Liver (tissue), 9 donors: ENCODE measurements around the gene TRAPPC3. TPM values are rescaled to one million over a fixed set of nuclear protein-coding genes. Genes with fewer than 3 reads are reported as not detected.

Experiments used
- DNase-seq: peaks from one replicate; pipeline ENCODE4 v3.0.0-alpha.2; 2017; ENCODE audit warnings: low spot score
- H3K27ac ChIP-seq, 2 donors: one replicate each; pipeline ENCODE4 v1.7.0; 2013; ENCODE audit warnings: inconsistent platforms in 2 of 2, low read length in 2 of 2, control low read depth in 1 of 2, low read depth in 1 of 2, mild to moderate bottlenecking in 1 of 2
- H3K27me3 ChIP-seq, 4 donors: one replicate each; pipeline versions ENCODE4 v1.6.1 to v1.7.0; 2013; ENCODE audit warnings: low read length in 3 of 4, inconsistent platforms in 1 of 4, mild to moderate bottlenecking in 1 of 4, moderate library complexity in 1 of 4; ENCODE audit not compliant: control insufficient read depth in 4 of 4, insufficient read depth in 4 of 4
- H3K36me3 ChIP-seq, 4 donors: one replicate each; pipeline versions ENCODE4 v1.6.1 to v1.7.0; 2013; ENCODE audit warnings: low read length in 3 of 4, mild to moderate bottlenecking in 3 of 4, low read depth in 1 of 4, moderate library complexity in 1 of 4; ENCODE audit not compliant: control insufficient read depth in 4 of 4, insufficient read depth in 3 of 4
- H3K4me1 ChIP-seq, 4 donors: one replicate each; pipeline versions ENCODE4 v1.6.1 to v1.7.0; 2013; ENCODE audit warnings: low read length in 3 of 4, mild to moderate bottlenecking in 3 of 4, moderate library complexity in 1 of 4; ENCODE audit not compliant: control insufficient read depth in 4 of 4, insufficient read depth in 4 of 4
- H3K4me3 ChIP-seq, 3 donors: one replicate each; pipeline versions ENCODE4 v1.6.1 to v1.7.0; 2013; ENCODE audit warnings: low read length in 3 of 3, control low read depth in 1 of 3, low read depth in 1 of 3, mild to moderate bottlenecking in 1 of 3
- H3K9ac ChIP-seq, 2 donors: one replicate each; pipeline ENCODE4 v1.7.0; 2013; ENCODE audit warnings: low read length in 2 of 2, mild to moderate bottlenecking in 2 of 2, moderate library complexity in 2 of 2, control low read depth in 1 of 2, low read depth in 1 of 2
- H3K9me3 ChIP-seq, 4 donors: one replicate each; pipeline versions ENCODE4 v1.6.1 to v1.7.0; 2013; ENCODE audit warnings: low read length in 3 of 4; ENCODE audit not compliant: control insufficient read depth in 4 of 4
- EGR1 ChIP-seq, 2 donors: IDR thresholded peaks; 2 replicates each; pipeline ENCODE4 v1.6.1; 2016 to 2018; ENCODE audit warnings: antibody characterized with exemption in 2 of 2, low read depth in 2 of 2
- GABPA ChIP-seq, 2 donors: IDR thresholded peaks in 1 of 2; conservative IDR thresholded peaks in 1 of 2; 2 replicates each; pipeline ENCODE4 v1.6.1; 2016; ENCODE audit warnings: antibody characterized with exemption in 2 of 2, mild to moderate bottlenecking in 1 of 2, moderate library complexity in 1 of 2
- HNF4A ChIP-seq, 2 donors: conservative IDR thresholded peaks; 2 replicates each; pipeline ENCODE4 v1.6.1; 2016; ENCODE audit warnings: antibody characterized with exemption in 2 of 2, mild to moderate bottlenecking in 2 of 2
- JUND ChIP-seq, 2 donors: IDR thresholded peaks; 2 replicates each; pipeline ENCODE4 v1.6.1; 2016; ENCODE audit warnings: antibody characterized with exemption in 2 of 2
- NR2F2 ChIP-seq: IDR thresholded peaks from 2 replicates; pipeline ENCODE4 v1.6.1; 2016; ENCODE audit warnings: antibody characterized with exemption
- RAD21 ChIP-seq, 2 donors: IDR thresholded peaks; 2 replicates each; pipeline ENCODE4 v1.6.1; 2016; ENCODE audit warnings: antibody characterized with exemption in 2 of 2, mild to moderate bottlenecking in 2 of 2
- RXRA ChIP-seq, 2 donors: IDR thresholded peaks; 2 replicates each; pipeline ENCODE4 v1.6.1; 2017 to 2018; ENCODE audit warnings: antibody characterized with exemption in 2 of 2, mild to moderate bottlenecking in 1 of 2
- SP1 ChIP-seq: IDR thresholded peaks from 2 replicates; pipeline ENCODE4 v1.6.1; 2018; ENCODE audit warnings: antibody characterized with exemption, mild to moderate bottlenecking
- TAF1 ChIP-seq: conservative IDR thresholded peaks from 2 replicates; pipeline ENCODE4 v1.6.1; 2016; ENCODE audit warnings: antibody characterized with exemption, mild to moderate bottlenecking
- YY1 ChIP-seq: IDR thresholded peaks from 2 replicates; pipeline ENCODE4 v1.6.1; 2016; ENCODE audit warnings: antibody characterized with exemption, mild to moderate bottlenecking
- WGBS: extraction: QIAGEN DNeasy Blood & Tissue Kit; methylation state at CpG from one replicate; pipeline ENCODE4 v1.1.7; 2013; 5-methylcytosine and 5-hydroxymethylcytosine counted together
- polyA plus RNA-seq, 2 donors: library from polyadenylated mRNA; stranded (reverse) in 1 of 2; unstranded in 1 of 2; fragments of 200-250 nt in 1 of 2; fragments of >200 nt in 1 of 2; fragmentation: Nextera tagmentation in 1 of 2; extraction: Ambion mirVana in 1 of 2; gene quantifications; one replicate each; pipeline versions ENCODE4 v1.2.1 to v1.2.3, GENCODE V29; 2013 to 2015
- total RNA-seq, 2 donors: library from RNA; depleted of rRNA; stranded (reverse); fragments of >200 nt; gene quantifications; one replicate each; pipeline ENCODE4 v1.2.3, GENCODE V29; 2014
- TF ChIP-seq, protein P1 (sequence below): fragments of 150-350 bp; IDR thresholded peaks from 2 replicates; pipeline ENCODE4 v1.5.1; 2017; ENCODE audit warnings: improper control_type of control experiment, low read depth, low read length; ENCODE audit not compliant: missing input control
- TF ChIP-seq, protein P2 (sequence below): IDR thresholded peaks from 2 replicates; pipeline ENCODE4 v1.6.1; 2016; ENCODE audit warnings: antibody characterized with exemption, mild to moderate bottlenecking
- TF ChIP-seq, protein P3 (sequence below): IDR thresholded peaks from 2 replicates; pipeline ENCODE4 v1.6.1; 2016; ENCODE audit warnings: antibody characterized with exemption
- TF ChIP-seq, protein P4 (sequence below): IDR thresholded peaks from 2 replicates; pipeline ENCODE4 v1.6.1; 2016; ENCODE audit warnings: antibody characterized with exemption
- TF ChIP-seq, protein P5 (sequence below): IDR thresholded peaks from 2 replicates; pipeline ENCODE4 v1.6.1; 2016; ENCODE audit warnings: antibody characterized with exemption
- donor health status: healthy.
- donor health status: healthy.
- donor health status: healthy.
- donor health status: healthy.
- donor health status: healthy.

TRAPPC3 gene
- total and polyA plus RNA-seq, 4 donors: 24.2 to 56.1 (median 30.4) TPM

DNA sequence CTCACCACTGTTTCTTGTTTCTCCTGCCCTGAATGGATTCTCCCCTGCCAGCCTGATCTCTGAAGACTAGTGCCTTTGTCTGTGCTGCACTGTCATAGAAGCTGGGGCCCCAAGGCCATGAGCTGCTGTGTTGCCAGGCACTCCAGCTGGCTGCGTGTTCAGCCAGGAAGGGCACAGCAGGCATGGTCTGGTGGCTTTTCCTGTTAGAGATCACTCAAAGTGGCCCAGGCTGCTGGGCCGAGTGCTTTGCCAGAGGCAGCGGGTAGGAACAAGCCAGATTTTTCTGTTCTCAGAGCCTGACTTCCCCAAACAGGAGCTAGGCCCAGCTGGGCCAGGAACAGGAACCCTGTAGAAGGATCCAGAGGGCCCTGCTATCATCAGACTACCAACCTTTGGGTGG lies 55.4 kb downstream of the TRAPPC3 start:
- Histone ChIP-seq H3K27me3 (no peaks in the 10 kb centered on the region), H3K4me3 (no peak overlapping the region), H3K9ac (no peak overlapping the region), H3K36me3 (peaks cover 8 to 43% (median 23%) of the 10 kb centered on the region in 4 donors), H3K9me3 (no peaks in the 10 kb centered on the region), H3K4me1 (peaks cover 3 to 11% (median 9%) of the 10 kb centered on the region in 4 donors), H3K27ac (no peak overlapping the region)
- WGBS: 82% methylated on average over 3 of the region's 3 CpGs
- no peak for TF ChIP-seq SP1
- TF ChIP-seq TAF1: no peak
- no peak for TF ChIP-seq EGR1 (IDR thresholded peaks at IDR 0.05; ENCODE audit: low read depth in 2 of 2)
- DNase-seq: no peak

DNA sequence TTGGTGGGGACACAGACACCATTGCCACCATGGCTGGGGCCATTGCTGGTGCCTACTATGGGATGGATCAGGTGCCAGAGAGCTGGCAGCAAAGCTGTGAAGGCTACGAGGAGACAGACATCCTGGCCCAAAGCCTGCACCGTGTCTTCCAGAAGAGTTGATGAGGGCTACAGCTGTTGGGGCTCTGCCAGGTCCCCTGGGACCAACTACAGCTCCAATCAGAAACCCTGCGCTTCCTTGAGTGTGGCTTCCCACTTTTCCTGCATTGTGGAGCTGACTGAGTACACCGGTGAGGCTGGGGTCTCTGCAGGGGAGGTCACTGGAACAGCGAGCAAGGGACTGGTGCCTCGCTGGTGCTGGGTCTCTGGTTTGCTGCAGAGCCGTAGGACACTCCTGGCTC lies 56.1 kb downstream of the TRAPPC3 start:
- Histone ChIP-seq H3K36me3 (peaks cover 8 to 43% (median 23%) of the 10 kb centered on the region in 4 donors), H3K4me1 (peaks cover 5 to 14% (median 10%) of the 10 kb centered on the region in 4 donors), H3K27ac (no peak overlapping the region)

DNA sequence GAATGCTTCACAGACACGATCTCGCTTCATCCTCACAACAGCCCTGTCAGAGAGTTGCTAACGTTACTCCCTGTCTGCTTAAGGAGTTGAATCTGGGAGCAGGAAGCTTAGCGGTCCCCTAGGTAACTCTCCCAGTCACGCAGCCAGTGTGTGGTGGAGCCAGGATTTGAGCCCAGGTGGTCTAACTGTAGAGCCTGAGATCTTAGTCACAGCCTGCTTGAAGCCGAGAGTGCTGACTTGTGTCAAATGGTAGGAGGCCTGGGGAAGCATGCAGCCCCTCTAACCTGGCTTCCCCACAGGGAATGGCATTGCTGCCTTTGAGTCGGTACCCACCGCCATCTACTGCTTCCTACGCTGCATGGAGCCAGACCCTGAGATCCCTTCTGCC lies 56.5 kb downstream of the TRAPPC3 start:
- H3K27ac ChIP-seq: no peak overlapping the region
- 94% methylated on average over 9 of the region's 9 CpGs for WGBS
- no peak overlapping the region for H3K4me3 ChIP-seq
- H3K9ac ChIP-seq: no peak overlapping the region
- peaks cover 6 to 15% (median 11%) of the 10 kb centered on the region in 4 donors for H3K4me1 ChIP-seq
- TF ChIP-seq JUND (IDR thresholded peaks at IDR 0.05) (no peak), TAF1 (no peak), RAD21 (IDR thresholded peaks at IDR 0.05) (no peak), NR2F2 (no peak), GABPA (IDR thresholded peaks at IDR 0.05 in 1 of 2, conservative IDR thresholded peaks at IDR 0.05 in 1 of 2) (no peak)
- TF ChIP-seq, protein P1, sequence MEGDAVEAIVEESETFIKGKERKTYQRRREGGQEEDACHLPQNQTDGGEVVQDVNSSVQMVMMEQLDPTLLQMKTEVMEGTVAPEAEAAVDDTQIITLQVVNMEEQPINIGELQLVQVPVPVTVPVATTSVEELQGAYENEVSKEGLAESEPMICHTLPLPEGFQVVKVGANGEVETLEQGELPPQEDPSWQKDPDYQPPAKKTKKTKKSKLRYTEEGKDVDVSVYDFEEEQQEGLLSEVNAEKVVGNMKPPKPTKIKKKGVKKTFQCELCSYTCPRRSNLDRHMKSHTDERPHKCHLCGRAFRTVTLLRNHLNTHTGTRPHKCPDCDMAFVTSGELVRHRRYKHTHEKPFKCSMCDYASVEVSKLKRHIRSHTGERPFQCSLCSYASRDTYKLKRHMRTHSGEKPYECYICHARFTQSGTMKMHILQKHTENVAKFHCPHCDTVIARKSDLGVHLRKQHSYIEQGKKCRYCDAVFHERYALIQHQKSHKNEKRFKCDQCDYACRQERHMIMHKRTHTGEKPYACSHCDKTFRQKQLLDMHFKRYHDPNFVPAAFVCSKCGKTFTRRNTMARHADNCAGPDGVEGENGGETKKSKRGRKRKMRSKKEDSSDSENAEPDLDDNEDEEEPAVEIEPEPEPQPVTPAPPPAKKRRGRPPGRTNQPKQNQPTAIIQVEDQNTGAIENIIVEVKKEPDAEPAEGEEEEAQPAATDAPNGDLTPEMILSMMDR: no peak
- TF ChIP-seq, protein P2, sequence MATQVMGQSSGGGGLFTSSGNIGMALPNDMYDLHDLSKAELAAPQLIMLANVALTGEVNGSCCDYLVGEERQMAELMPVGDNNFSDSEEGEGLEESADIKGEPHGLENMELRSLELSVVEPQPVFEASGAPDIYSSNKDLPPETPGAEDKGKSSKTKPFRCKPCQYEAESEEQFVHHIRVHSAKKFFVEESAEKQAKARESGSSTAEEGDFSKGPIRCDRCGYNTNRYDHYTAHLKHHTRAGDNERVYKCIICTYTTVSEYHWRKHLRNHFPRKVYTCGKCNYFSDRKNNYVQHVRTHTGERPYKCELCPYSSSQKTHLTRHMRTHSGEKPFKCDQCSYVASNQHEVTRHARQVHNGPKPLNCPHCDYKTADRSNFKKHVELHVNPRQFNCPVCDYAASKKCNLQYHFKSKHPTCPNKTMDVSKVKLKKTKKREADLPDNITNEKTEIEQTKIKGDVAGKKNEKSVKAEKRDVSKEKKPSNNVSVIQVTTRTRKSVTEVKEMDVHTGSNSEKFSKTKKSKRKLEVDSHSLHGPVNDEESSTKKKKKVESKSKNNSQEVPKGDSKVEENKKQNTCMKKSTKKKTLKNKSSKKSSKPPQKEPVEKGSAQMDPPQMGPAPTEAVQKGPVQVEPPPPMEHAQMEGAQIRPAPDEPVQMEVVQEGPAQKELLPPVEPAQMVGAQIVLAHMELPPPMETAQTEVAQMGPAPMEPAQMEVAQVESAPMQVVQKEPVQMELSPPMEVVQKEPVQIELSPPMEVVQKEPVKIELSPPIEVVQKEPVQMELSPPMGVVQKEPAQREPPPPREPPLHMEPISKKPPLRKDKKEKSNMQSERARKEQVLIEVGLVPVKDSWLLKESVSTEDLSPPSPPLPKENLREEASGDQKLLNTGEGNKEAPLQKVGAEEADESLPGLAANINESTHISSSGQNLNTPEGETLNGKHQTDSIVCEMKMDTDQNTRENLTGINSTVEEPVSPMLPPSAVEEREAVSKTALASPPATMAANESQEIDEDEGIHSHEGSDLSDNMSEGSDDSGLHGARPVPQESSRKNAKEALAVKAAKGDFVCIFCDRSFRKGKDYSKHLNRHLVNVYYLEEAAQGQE: no peak
- H3K9me3 ChIP-seq: no peaks in the 10 kb centered on the region
- peaks cover 7 to 43% (median 23%) of the 10 kb centered on the region in 4 donors for H3K36me3 ChIP-seq
- H3K27me3 ChIP-seq: no peaks in the 10 kb centered on the region
- no peak for DNase-seq

More for the DNA sequence above, 56.1 kb downstream of the TRAPPC3 start:
- no peak for TF ChIP-seq YY1
- no peak for TF ChIP-seq RAD21 (IDR thresholded peaks at IDR 0.05)
- TF ChIP-seq, protein P3, sequence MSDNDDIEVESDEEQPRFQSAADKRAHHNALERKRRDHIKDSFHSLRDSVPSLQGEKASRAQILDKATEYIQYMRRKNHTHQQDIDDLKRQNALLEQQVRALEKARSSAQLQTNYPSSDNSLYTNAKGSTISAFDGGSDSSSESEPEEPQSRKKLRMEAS: no peak
- TF ChIP-seq TAF1: no peak
- TF ChIP-seq HNF4A (conservative IDR thresholded peaks at IDR 0.05): no peak
- TF ChIP-seq, protein P4, sequence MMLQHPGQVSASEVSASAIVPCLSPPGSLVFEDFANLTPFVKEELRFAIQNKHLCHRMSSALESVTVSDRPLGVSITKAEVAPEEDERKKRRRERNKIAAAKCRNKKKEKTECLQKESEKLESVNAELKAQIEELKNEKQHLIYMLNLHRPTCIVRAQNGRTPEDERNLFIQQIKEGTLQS: no peak
- no peak for TF ChIP-seq RXRA (IDR thresholded peaks at IDR 0.05)
- TF ChIP-seq, protein P5, sequence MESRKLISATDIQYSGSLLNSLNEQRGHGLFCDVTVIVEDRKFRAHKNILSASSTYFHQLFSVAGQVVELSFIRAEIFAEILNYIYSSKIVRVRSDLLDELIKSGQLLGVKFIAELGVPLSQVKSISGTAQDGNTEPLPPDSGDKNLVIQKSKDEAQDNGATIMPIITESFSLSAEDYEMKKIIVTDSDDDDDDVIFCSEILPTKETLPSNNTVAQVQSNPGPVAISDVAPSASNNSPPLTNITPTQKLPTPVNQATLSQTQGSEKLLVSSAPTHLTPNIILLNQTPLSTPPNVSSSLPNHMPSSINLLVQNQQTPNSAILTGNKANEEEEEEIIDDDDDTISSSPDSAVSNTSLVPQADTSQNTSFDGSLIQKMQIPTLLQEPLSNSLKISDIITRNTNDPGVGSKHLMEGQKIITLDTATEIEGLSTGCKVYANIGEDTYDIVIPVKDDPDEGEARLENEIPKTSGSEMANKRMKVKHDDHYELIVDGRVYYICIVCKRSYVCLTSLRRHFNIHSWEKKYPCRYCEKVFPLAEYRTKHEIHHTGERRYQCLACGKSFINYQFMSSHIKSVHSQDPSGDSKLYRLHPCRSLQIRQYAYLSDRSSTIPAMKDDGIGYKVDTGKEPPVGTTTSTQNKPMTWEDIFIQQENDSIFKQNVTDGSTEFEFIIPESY: no peak
- DNase-seq: no peak
- H3K9ac ChIP-seq: no peak overlapping the region
- 94% methylated on average over 7 of the region's 7 CpGs for WGBS
- no peaks in the 10 kb centered on the region for H3K9me3 ChIP-seq
- H3K27me3 ChIP-seq: no peaks in the 10 kb centered on the region
- no peak overlapping the region for H3K4me3 ChIP-seq
